Activated CD8-positive, alpha-beta memory T cell treated with anti-CD3 and anti-CD28 coated beads, Interleukin-2, amount 50 U/mL, for 24 hours (primary cell): Measurements from ENCODE around the gene ELAVL1.

ENCODE experiments used
- DNase-seq: peaks from one replicate; pipeline ENCODE4 v3.0.0-alpha.2; 2020; ENCODE audit errors: extremely low read depth

The ELAVL1 gene

GRCh38 chr19:7912697-7913564, 92.5 kb downstream of the ELAVL1 start:
- DNase-seq: no peak

- no peak for DNase-seq
These were observed 93.2 kb downstream of the ELAVL1 start for GRCh38 chr19:7912144-7912696.

GRCh38 chr19:7911508-7912143, 93.8 kb downstream of the ELAVL1 start:
- DNase-seq: no peak

GRCh38 chr19:7910321-7911161, 94.9 kb downstream of the ELAVL1 start:
- no peak for DNase-seq

- no peak for DNase-seq
These were observed 95.9 kb downstream of the ELAVL1 start for GRCh38 chr19:7909471-7910067.

GRCh38 chr19:7908742-7909461, 96.5 kb downstream of the ELAVL1 start:
- DNase-seq: no peak
